HG02981 (cell line): ENCODE results near the gene NEU4.

Source experiments
- ATAC-seq: cut with Tn5 transposase; IDR thresholded peaks from one replicate; pipeline ENCODE4 v1.9.1; 2021; ENCODE audit warnings: mild to moderate bottlenecking, moderate library complexity; ENCODE audit not compliant: unreplicated experiment

The NEU4 gene

DNA sequence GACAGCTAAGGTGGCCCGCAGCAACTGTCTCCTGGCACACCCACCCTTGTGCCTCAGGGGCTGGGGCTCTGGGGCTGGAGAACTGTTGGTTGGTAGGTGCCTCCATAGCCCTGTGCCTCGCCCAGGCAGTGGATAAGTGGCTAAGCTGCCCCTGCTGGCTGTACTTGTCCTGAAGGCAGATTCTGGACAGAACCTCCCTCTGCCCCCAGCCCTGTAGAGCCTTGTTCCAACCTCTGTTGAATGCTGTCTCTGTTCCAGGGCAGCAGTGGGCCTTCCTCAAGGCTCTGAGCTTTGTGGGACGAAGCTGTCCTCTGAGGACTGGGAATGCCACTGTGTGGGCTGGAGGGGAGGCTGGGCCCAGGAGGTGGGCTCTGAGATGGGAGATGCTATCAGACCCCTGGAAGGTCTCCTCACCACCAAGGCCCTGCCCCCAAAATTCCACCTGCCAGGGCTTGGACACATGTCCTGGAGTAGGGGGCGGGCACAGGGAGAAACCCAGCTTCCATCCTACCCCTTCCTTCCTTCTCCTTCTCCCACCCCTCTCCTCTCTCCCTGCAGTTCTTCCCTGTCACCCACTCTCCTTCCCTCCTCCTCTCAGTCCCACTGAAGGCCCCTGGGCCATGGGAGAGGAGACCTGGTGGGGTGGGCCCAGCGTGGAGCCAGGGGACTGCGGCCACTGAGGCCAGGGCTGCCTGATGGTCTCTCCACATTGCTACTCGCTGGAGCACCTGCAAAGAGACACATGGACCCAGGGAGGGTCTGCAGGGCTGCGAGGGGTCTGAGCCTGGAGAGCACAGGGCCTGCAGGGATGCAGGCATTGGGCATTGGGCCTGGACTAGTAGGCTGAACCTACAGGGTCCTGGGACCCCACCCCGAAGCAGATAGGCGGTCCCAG lies 51.4 kb downstream of the NEU4 start:
- ATAC-seq = no peak

DNA sequence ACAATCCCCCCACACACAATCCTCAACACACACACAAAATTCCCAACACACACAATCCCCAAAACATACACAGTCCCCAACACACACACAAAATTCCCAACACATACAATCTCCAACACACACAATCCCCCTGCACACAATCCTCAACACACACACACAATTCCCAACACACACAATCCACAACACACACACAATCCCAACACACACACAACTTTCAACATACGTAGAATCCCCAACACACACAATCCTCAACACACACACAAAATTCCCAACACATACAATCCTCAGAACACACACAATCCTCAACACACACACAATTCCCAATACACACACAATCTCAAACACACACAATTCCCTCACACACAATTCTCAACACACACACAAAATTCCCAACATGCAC lies 52.3 kb downstream of the NEU4 start:
- no peak for ATAC-seq

DNA sequence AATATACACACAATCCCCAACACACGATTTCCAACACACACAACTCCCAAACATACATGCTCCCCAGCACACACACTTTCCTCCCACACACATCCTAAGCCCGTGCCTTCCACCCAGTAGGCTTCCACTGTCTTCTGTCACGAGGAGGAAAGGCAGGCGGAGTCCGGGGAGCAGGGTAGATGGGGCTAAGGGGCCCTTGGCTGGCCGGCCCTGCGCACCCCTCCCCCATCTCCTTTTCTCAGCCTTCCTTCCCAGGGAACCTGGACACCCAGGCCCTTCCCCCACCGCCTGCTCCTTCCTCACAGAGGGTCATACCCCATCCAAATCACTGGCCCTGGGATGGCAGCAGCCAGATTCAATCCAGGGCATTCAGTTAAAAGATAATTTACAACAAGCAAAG lies 53.1 kb downstream of the NEU4 start:
- no peak for ATAC-seq

DNA sequence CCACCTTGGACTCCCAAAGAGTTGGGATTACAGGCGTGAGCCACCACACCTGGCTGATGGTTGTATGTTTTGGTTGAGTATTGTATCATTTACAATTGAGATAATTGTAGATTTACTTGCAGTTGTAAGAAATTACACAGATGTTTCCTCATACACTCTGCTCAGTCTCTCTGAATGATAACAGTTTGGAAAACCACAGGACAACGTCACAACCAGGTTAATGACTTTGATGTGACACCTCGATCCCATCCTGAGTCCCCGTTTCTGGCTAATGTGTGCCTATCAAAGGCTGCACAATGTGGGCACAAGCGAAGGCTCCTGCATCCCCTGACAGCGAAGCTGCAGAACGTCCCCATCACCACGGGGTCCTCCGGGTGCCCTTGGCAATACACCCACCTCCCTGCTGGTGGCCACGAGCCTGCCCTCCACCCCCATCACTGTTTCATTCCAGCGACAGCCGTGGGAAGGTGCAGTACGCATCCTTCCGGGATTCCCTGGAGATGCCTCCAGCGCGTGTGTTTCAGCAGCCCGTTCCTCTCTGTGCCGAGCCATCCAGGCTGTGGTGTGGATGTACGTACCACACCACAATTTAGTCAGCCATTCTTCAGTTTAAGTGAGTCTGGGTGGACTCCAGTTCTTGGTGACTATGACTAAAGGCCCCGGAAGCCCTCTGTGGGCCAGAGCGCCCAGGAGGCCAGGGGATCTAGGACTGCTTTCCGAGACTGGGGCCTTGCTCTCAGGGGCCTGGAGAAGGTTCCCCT lies 54.0 kb downstream of the NEU4 start:
- ATAC-seq = no peak

DNA sequence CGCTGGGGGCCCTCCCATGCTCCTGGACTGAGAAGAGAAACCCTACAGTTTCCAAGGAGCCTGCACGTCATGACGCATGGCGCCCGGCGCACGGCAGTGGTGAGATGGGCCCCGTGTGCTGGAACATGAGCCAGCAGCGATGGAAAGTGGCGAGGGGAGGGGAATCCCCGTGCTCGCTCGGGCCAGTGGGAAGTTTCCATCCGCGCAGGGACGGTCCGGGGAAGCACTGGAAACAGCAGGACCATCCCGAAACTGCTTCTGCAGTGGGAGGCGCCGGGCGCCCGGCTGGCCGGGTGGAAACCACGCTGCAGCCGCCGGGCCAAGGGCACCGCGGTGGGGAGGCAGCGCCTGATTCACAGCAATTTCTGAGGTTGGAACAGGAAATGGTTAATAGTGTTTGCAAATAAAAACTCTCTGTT lies 54.6 kb downstream of the NEU4 start:
- no peak for ATAC-seq

DNA sequence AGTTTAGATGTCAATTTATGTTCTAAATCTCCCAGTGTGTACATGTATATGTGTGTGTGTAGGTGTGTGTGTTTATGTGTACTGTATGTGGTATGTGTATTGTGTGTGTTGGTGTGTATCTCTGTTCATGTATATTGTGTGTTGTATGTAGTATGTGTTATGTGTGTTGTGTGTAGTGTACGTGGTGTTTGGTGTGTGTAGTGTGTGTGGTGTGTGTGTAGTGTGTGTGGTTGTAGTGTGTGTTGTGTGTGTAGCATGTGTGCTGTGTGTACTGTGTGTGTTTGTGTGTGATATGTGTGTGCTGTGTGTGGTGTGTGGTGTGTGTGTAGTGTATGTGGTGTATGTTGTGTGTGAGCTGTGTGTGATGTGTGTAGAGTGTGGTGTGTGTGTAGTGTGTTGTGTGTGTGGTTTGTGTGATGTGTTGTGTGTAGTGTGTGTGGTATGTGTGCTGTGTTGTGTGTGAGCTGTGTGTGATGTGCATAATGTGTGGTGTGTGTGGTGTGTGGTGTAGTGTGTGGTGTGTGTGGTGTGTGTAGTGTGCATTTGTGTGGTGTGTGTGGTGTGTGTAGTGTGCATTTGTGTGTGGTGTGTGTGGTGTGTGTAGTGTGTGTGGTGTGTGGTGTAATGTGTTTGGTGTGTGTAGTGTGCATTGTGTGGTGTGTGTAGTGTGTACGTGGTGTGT lies 55.3 kb downstream of the NEU4 start:
- no peak for ATAC-seq

DNA sequence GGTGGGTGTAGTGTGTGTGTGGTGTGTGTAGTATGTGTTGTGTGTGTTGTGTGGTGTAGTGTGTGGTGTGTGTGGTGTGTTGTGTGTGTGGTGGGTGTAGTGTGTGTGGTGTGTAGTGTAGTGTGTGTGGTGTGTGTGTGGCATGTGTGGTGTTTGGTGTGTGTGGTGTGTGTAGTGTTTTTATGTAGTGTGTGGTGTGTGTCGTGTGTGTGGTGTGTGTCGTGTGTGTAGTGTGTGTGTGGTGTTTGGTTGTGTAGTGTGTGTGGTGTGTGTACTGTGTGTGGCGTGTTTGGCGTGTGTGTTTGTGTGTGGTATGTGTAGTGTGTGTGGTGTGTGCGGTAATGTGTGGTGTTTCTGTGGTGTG lies 55.8 kb downstream of the NEU4 start:
- ATAC-seq = no peak

DNA sequence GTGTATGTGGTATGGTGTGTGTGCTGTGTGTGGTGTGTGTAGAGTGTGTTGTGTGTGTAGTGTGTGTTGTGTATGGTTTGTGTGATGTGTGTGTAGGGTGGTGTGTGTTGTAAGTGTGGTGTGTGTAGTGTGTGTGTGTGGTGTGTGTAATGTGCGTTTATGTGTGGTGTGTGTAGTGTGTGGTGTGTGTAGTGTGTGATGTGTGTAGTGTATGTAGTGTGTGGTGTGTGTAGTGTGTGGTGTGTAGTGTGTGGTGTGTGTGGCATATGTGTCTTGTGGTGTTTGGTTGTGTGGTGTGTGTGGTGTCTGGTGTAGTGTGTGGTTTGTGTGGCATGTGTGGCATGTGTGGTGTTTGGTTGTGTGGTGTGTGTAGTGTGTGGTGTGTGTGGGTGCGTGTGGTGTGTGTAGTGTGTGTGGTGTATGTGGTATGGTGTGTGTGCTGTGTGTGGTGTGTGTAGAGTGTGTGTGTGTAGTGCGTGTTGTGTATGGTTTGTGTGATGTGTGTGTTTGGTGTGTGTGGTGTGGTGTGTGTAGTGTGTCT lies 56.5 kb downstream of the NEU4 start:
- no peak for ATAC-seq

DNA sequence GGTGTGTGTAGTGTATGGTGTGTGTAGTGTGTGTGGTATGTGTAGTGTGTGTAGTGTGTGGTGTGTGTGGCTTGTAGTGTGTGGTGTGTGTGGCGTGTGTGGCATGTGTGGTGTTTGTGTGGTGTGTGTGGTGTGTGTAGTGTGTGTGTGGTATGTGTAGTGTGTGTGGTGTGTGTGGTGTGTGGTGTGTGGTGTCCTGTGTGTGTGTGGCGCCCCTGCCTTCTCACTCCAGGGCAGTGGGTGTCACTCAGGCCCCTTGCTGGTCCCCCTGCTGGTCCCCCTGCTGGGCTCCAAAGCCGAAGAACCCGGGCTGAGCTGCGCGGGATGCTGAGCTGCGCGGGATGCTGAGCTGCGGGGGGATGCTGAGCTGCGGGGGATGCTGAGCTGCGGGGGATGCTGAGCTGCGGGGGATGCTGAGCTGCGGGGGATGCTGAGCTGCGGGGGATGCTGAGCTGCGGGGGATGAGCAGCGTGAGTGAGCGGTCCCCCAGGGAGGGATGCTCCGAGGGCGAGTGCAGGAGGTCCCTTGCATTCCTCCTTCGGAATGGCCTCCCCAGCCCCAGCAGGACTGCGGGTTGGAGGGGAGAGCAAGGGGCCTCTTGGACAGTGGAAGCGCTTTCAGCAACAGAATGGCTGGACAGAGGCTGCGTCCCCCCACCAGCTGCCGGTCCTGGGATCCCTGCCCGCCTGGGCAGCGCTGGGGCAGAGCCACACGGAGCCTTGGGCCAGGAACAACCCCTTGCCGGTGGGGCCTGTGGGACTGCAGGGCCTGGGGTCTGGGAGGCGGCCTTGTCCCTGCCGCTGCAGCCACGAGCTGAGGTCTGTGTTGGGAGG lies 57.2 kb downstream of the NEU4 start:
- no peak for ATAC-seq
